Left ventricle myocardium inferior (tissue), 1 donor: ENCODE data around the gene OTUD6A. TPM values are rescaled to one million over a fixed set of nuclear protein-coding genes. Genes with fewer than 3 reads are reported as not detected.
A peak's percentile ranks its signal among the peaks of the same experiment; 100 is the strongest.

ENCODE experiments used
- DNase-seq: peaks from one replicate; pipeline ENCODE4 v3.0.0-alpha.2; 2020
- H3K27ac ChIP-seq: fragments of 200-600 bp; replicated peaks from 2 replicates; pipeline ENCODE4 v1.8.0; 2021
- H3K27me3 ChIP-seq: fragments of 200-600 bp; 2 replicates; pipeline ENCODE4 v1.8.0; 2021; ENCODE audit warnings: low read depth
- H3K36me3 ChIP-seq: fragments of 200-600 bp; 2 replicates; pipeline ENCODE4 v1.8.0; 2021
- H3K4me1 ChIP-seq: fragments of 200-600 bp; 2 replicates; pipeline ENCODE4 v1.8.0; 2021
- H3K4me3 ChIP-seq: fragments of 200-600 bp; 2 replicates; pipeline ENCODE4 v1.8.0; 2021; ENCODE audit warnings: mild to moderate bottlenecking, moderate library complexity
- H3K9me3 ChIP-seq: fragments of 200-600 bp; replicated peaks from 2 replicates; pipeline ENCODE4 v1.8.0; 2021
- intact Hi-C: fragments of 100-400 bp; cut with micrococcal nuclease; formaldehyde crosslinking; loops from one replicate; pipeline ENCODE4 v1.11.0; 2022
- total RNA-seq: library from RNA; stranded (reverse); fragmentation: NEBNext Ultra II Directional; extraction: Animal tissue kit (Norgen Biotek cat#: 25700); gene quantifications from one replicate; pipeline ENCODE4 v1.2.1, GENCODE V29; 2021
- TF ChIP-seq, protein P1 (sequence below): fragments of 200-600 bp; IDR thresholded peaks from 2 replicates; pipeline ENCODE4 v1.8.0; 2021; ENCODE audit warnings: antibody characterized with exemption, mild to moderate bottlenecking, borderline replicate concordance
- donor health status: DM: no; HTN: yes; CAD: no; lungs with severe emphysema.

The OTUD6A gene
- total RNA-seq, 1 donor from 2014 or later: not detected

DNA sequence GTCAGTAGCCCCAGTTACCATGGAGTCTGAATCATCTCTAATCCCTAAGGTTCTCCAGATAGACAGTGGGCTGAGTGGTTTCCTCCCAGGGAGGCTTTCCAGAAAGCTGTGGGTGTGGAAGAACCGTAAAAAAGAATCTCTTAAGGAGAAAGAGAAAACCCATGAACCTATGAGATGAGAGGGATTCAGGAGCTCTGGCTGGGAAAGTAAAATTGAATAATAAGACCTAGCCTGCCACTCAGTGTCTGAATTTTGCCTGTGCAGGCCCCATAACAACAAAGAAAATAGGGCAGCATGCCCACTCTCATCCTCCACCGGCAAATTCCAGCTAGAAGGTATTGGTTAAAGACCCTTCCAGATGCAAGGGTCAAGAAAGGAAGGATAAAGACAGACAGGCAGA is 29.5 kb upstream of the OTUD6A start:
- Histone ChIP-seq H3K9me3 (no peaks in the 10 kb centered on the region), H3K27me3 (no peaks in the 10 kb centered on the region), H3K36me3 (no peaks in the 10 kb centered on the region), H3K27ac (no peak overlapping the region), H3K4me1 (no peaks in the 10 kb centered on the region), H3K4me3 (no peak overlapping the region)
- no peak for DNase-seq
- TF ChIP-seq, protein P1, sequence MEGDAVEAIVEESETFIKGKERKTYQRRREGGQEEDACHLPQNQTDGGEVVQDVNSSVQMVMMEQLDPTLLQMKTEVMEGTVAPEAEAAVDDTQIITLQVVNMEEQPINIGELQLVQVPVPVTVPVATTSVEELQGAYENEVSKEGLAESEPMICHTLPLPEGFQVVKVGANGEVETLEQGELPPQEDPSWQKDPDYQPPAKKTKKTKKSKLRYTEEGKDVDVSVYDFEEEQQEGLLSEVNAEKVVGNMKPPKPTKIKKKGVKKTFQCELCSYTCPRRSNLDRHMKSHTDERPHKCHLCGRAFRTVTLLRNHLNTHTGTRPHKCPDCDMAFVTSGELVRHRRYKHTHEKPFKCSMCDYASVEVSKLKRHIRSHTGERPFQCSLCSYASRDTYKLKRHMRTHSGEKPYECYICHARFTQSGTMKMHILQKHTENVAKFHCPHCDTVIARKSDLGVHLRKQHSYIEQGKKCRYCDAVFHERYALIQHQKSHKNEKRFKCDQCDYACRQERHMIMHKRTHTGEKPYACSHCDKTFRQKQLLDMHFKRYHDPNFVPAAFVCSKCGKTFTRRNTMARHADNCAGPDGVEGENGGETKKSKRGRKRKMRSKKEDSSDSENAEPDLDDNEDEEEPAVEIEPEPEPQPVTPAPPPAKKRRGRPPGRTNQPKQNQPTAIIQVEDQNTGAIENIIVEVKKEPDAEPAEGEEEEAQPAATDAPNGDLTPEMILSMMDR: no peak
- intact Hi-C loops: loop anchor here (10.0 kb wide), 1 partner anchor 62 kb away; no protein-coding TSS in a partner anchor

DNA sequence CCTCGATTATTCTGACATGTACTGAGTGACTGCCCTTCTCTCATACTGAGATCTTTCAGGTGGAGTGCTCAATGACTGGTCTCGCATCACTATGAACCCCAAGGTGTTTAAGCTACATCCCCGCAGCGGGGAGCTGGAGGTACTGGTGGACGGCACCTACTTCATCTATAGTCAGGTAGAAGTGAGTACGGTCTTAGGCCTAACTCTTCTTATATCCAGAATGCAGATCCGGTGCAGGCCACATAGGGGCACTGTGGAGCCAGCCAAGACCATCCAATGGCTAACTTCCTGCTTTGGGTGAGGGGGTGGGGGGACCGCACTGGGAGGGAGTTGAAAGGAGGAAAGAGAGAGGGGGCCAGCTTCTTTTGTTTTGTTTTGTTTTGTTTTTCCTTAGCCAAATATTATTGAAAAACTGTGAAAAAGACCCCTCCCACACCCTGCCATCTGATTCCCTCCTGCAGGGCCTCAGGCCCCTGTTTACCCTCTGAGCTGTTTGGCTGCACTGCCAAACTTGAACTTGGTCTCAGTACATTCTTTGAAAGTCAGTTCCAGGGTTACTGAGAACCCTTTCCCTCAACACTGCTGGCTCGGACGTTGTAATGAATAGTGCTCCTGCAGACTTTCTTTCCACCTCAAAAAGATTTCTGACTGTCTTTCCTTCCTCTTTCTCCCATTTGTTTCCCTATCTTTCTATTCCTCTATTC is 28.8 kb upstream of the OTUD6A start:
- intact Hi-C loops: loop anchor here (10.0 kb wide), 1 partner anchor 61 kb away; no protein-coding TSS in a partner anchor
- no peak for DNase-seq
- TF ChIP-seq, protein P1: peak; percentile 54
- H3K36me3 ChIP-seq: no peaks in the 10 kb centered on the region
- no peaks in the 10 kb centered on the region for H3K27me3 ChIP-seq
- no peaks in the 10 kb centered on the region for H3K4me1 ChIP-seq
- H3K4me3 ChIP-seq: no peak overlapping the region
- no peak overlapping the region for H3K27ac ChIP-seq
- no peaks in the 10 kb centered on the region for H3K9me3 ChIP-seq

DNA sequence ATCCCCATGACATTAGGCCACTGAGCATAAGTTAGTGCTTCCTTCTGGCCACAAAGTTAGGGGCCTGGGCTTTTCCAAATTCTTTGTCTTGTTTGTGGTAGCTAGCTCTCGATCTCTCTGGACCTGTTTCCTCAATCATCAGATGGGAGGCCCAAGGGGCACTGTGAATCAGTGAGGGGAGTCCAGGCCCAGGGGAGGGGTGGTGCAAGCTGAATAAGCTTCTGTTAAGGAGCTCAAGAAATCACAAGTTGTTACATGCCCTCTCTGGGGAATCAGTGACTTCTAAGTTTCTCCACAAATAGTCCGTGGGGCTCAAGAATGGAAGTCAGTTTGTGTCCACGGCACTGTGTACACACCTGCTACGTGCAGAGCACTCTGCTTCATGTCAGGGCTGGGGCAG is 27.6 kb upstream of the OTUD6A start:
- Histone ChIP-seq H3K27me3 (no peaks in the 10 kb centered on the region), H3K4me3 (no peak overlapping the region), H3K36me3 (no peaks in the 10 kb centered on the region), H3K27ac (no peak overlapping the region), H3K4me1 (no peaks in the 10 kb centered on the region), H3K9me3 (no peaks in the 10 kb centered on the region)
- no peak for DNase-seq
- TF ChIP-seq, protein P1: no peak
- intact Hi-C loops: loop anchor here (10.0 kb wide), 1 partner anchor 60 kb away; no protein-coding TSS in a partner anchor

DNA sequence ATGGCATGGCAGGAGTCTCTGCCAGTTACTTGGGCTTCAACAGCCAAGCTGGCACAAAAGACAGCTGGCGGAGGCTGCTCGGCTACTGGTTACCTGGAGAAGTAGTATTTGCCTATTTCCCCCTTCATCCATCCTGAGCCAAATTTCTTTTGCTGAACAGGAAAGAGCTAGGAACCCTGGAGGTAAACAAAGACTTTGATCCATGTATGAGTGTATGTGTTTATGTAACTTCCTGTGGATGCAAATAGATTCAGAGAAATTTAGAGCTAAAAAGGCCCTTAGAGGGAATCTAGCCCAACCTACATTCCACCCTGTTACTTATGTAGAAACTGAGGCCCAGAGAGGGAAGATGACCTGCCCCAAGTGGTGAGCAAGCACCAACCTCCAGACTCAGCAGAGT is 23.7 kb upstream of the OTUD6A start:
- no peak overlapping the region for H3K27ac ChIP-seq
- intact Hi-C loops: loop anchor here (10.0 kb wide), 1 partner anchor 56 kb away; no protein-coding TSS in a partner anchor

DNA sequence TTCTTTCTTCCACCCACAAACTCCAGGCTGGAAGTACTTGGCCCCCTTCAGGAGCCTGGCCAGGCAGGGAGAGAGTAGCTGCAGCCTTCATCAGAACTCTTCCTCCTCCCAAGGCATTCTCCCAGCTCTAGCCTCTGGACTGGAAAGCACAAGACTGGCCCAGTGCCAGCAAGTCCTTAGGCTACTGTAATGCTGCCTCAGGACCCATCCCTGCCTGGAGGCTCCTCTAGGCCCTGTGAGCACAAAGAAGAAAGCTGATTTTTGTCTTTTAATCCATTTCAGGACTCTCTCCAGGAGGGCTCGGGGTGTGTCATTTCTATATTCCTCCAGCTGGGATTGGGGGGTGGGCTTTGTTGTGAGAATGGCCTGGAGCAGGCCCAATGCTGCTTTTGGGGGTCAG is 23.3 kb upstream of the OTUD6A start:
- no peaks in the 10 kb centered on the region for H3K36me3 ChIP-seq
- TF ChIP-seq, protein P1: no peak
- no peaks in the 10 kb centered on the region for H3K9me3 ChIP-seq
- intact Hi-C loops: loop anchor here (10.0 kb wide), 1 partner anchor 56 kb away; no protein-coding TSS in a partner anchor
- no peaks in the 10 kb centered on the region for H3K27me3 ChIP-seq
- no peak for DNase-seq
- no peak overlapping the region for H3K4me3 ChIP-seq
- H3K27ac ChIP-seq: no peak overlapping the region
- no peaks in the 10 kb centered on the region for H3K4me1 ChIP-seq

More for the DNA sequence above, 23.7 kb upstream of the OTUD6A start:
- no peak overlapping the region for H3K4me3 ChIP-seq
- H3K36me3 ChIP-seq: no peaks in the 10 kb centered on the region
- TF ChIP-seq, protein P1: no peak
- H3K9me3 ChIP-seq: no peaks in the 10 kb centered on the region
- H3K4me1 ChIP-seq: no peaks in the 10 kb centered on the region
- no peak for DNase-seq
- H3K27me3 ChIP-seq: no peaks in the 10 kb centered on the region
